Measurements from ENCODE around the gene RNF38. TPM values are rescaled to one million over a fixed set of nuclear protein-coding genes. Genes with fewer than 3 reads are reported as not detected.

The RNF38 gene
- polyA plus RNA-seq, 1 donor from 2014 or later: 61.9 TPM

GRCh38 chr9:36445800-36446361 lies 45.8 kb upstream of the RNF38 start:
- TF ChIP-seq RAD21 (conservative IDR thresholded peaks at IDR 0.05): no peak
- TF ChIP-seq, protein P1, sequence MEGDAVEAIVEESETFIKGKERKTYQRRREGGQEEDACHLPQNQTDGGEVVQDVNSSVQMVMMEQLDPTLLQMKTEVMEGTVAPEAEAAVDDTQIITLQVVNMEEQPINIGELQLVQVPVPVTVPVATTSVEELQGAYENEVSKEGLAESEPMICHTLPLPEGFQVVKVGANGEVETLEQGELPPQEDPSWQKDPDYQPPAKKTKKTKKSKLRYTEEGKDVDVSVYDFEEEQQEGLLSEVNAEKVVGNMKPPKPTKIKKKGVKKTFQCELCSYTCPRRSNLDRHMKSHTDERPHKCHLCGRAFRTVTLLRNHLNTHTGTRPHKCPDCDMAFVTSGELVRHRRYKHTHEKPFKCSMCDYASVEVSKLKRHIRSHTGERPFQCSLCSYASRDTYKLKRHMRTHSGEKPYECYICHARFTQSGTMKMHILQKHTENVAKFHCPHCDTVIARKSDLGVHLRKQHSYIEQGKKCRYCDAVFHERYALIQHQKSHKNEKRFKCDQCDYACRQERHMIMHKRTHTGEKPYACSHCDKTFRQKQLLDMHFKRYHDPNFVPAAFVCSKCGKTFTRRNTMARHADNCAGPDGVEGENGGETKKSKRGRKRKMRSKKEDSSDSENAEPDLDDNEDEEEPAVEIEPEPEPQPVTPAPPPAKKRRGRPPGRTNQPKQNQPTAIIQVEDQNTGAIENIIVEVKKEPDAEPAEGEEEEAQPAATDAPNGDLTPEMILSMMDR (IDR thresholded peaks at IDR 0.05; ENCODE audit: poor library complexity, severe bottlenecking): no peak
- TF ChIP-seq EP300 (conservative IDR thresholded peaks at IDR 0.05; ENCODE audit: poor library complexity, severe bottlenecking): peak; percentile 35
- H3K27me3 ChIP-seq (ENCODE audit: insufficient read depth, low read depth, low read length): no peaks in the 10 kb centered on the region
- no peak overlapping the region for H3K9ac ChIP-seq (ENCODE audit: low read length)
- H4K20me1 ChIP-seq (ENCODE audit: insufficient read depth): no peaks in the 10 kb centered on the region
- H3K9me2 ChIP-seq (ENCODE audit: insufficient read depth, low read length): no peaks in the 10 kb centered on the region
- H3K79me2 ChIP-seq (replicated peaks; ENCODE audit: insufficient read depth, low read length): peaks cover 10% of the 10 kb centered on the region
- H3K4me3 ChIP-seq (ENCODE audit: low read length): no peak overlapping the region
- H3K4me2 ChIP-seq (ENCODE audit: low read length): no peak overlapping the region
- no peaks in the 10 kb centered on the region for H3K36me3 ChIP-seq (ENCODE audit: insufficient read depth, low read length)
- no peaks in the 10 kb centered on the region for H3F3A ChIP-seq (ENCODE audit: insufficient read depth, low read length, poor library complexity, severe bottlenecking)
- H3K27ac ChIP-seq (ENCODE audit: low read length): no peak overlapping the region
- no peaks in the 10 kb centered on the region for H3K9me3 ChIP-seq (ENCODE audit: low read length)
- no peak overlapping the region for H2AFZ ChIP-seq (ENCODE audit: low read depth, low read length)

GRCh38 chr9:36444203-36444602 lies 44.1 kb upstream of the RNF38 start:
- Histone ChIP-seq H3K4me3 (ENCODE audit: low read length) (no peak overlapping the region), H3K4me2 (ENCODE audit: low read length) (no peak overlapping the region)
- TF ChIP-seq, protein P1 (IDR thresholded peaks at IDR 0.05; ENCODE audit: poor library complexity, severe bottlenecking): no peak
- no peak for TF ChIP-seq POLR2AphosphoS5 (IDR thresholded peaks at IDR 0.05)
- TF ChIP-seq SMC3 (conservative IDR thresholded peaks at IDR 0.05; ENCODE audit: poor library complexity): no peak
- TF ChIP-seq MXI1 (conservative IDR thresholded peaks at IDR 0.05; ENCODE audit: poor library complexity, severe bottlenecking): no peak
- TF ChIP-seq EZH2 (IDR thresholded peaks at IDR 0.05; ENCODE audit: borderline replicate concordance, insufficient read depth, low read length, poor library complexity, severe bottlenecking): no peak
- TF ChIP-seq EP300 (conservative IDR thresholded peaks at IDR 0.05; ENCODE audit: poor library complexity, severe bottlenecking): no peak
- TF ChIP-seq TAF1 (IDR thresholded peaks at IDR 0.05; ENCODE audit: low read depth): no peak
- TF ChIP-seq REST (IDR thresholded peaks at IDR 0.05; ENCODE audit: borderline replicate concordance): no peak
- no peak for TF ChIP-seq RAD21 (conservative IDR thresholded peaks at IDR 0.05)

More at GRCh38 chr9:36444203-36444602, 44.1 kb upstream of the RNF38 start:
- H3K27me3 ChIP-seq (ENCODE audit: insufficient read depth, low read depth, low read length): no peaks in the 10 kb centered on the region
- no peak overlapping the region for H3K9ac ChIP-seq (ENCODE audit: low read length)
- no peak overlapping the region for H3K27ac ChIP-seq (ENCODE audit: low read length)
- no peaks in the 10 kb centered on the region for H3K9me3 ChIP-seq (ENCODE audit: low read length)
- H3K9me2 ChIP-seq (ENCODE audit: insufficient read depth, low read length): no peaks in the 10 kb centered on the region
- H2AFZ ChIP-seq (ENCODE audit: low read depth, low read length): no peak overlapping the region
- no peaks in the 10 kb centered on the region for H3K36me3 ChIP-seq (ENCODE audit: insufficient read depth, low read length)
- H4K20me1 ChIP-seq (ENCODE audit: insufficient read depth): no peaks in the 10 kb centered on the region
- H3K79me2 ChIP-seq (replicated peaks; ENCODE audit: insufficient read depth, low read length): peaks cover 10% of the 10 kb centered on the region
- H3F3A ChIP-seq (ENCODE audit: insufficient read depth, low read length, poor library complexity, severe bottlenecking): no peaks in the 10 kb centered on the region

All from neural cell (in vitro differentiated cells).